Activated naive CD8-positive, alpha-beta T cell treated with anti-CD3 and anti-CD28 coated beads, Interleukin-2, amount 10 ng/mL, durations not matched to agents 7 days and 5 days (primary cell): ENCODE measurements around the gene PIK3AP1. TPM values are rescaled to one million over a fixed set of nuclear protein-coding genes. Genes with fewer than 3 reads are reported as not detected.

ENCODE experiments used
- ATAC-seq: fragments of 150-1000 bp; cut with Tn5 transposase; one replicate; pipeline ENCODE4 v1.10.0; 2021; ENCODE audit warnings: low read depth, moderate library complexity
- POLR2A ChIA-PET: fragments of 350-600 bp; sonication (Branson Sonifier 250); formaldehyde crosslinking; loops from one replicate; lab custom pipeline; 2021; ENCODE audit warnings: antibody characterized with exemption; lab: Charles Lee
- DNase-seq: peaks from one replicate; pipeline ENCODE4 v3.0.0; 2021
- H3K27ac Mint-ChIP-seq: one replicate; pipeline ENCODE4 v1.8.0; 2022; ENCODE audit warnings: mild to moderate bottlenecking, mixed read lengths
- H3K27me3 Mint-ChIP-seq: one replicate; pipeline ENCODE4 v1.8.0; 2022; ENCODE audit warnings: mild to moderate bottlenecking, moderate library complexity, mixed read lengths
- H3K36me3 Mint-ChIP-seq: one replicate; pipeline ENCODE4 v1.8.0; 2021; ENCODE audit warnings: mild to moderate bottlenecking, mixed read lengths
- H3K4me1 Mint-ChIP-seq: one replicate; pipeline ENCODE4 v1.8.0; 2021; ENCODE audit warnings: mixed read lengths
- H3K4me3 Mint-ChIP-seq: one replicate; pipeline ENCODE4 v1.8.0; 2022; ENCODE audit warnings: mild to moderate bottlenecking, moderate library complexity, mixed read lengths
- H3K9me3 Mint-ChIP-seq: one replicate; pipeline ENCODE4 v1.8.0; 2021; ENCODE audit warnings: mixed read lengths
- total RNA-seq, 2 experiments: library from RNA; stranded (reverse); gene quantifications; one replicate each; pipeline ENCODE4 v1.2.3, GENCODE V29; 2021

The PIK3AP1 gene
- total RNA-seq, 2 experiments from 2014 or later, result 5.3 to 7.4 TPM

DNA sequence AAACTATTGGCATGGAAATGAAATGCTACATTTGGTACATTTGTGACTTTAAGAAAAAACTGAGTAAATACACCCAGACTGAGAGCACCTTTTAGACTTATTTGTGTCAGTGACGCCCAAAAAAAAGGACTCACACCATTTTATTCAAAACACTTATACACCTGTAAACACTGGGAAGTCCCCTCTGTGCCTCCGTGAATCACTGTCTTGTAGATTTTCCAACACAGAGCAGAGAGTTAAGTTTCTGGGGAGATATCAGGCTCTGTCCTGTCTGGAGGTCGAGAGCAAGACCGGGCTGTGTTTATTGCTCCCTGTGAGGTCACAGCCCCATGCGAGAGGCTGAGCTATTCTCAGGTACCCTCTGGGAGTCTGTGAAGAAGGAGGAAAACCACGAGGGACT, 72.8 kb downstream of the PIK3AP1 start:
- DNase-seq, result no peak
- ATAC-seq, result no peak
- no peaks in the 10 kb centered on the region for H3K27me3 Mint-ChIP-seq
- peaks cover 41% of the 10 kb centered on the region for H3K4me1 Mint-ChIP-seq
- H3K36me3 Mint-ChIP-seq, result peaks cover 6% of the 10 kb centered on the region
- no peaks in the 10 kb centered on the region for H3K9me3 Mint-ChIP-seq
- no peak overlapping the region for H3K27ac Mint-ChIP-seq
- POLR2A ChIA-PET, result no interaction called here
- H3K4me3 Mint-ChIP-seq, result no peak overlapping the region

DNA sequence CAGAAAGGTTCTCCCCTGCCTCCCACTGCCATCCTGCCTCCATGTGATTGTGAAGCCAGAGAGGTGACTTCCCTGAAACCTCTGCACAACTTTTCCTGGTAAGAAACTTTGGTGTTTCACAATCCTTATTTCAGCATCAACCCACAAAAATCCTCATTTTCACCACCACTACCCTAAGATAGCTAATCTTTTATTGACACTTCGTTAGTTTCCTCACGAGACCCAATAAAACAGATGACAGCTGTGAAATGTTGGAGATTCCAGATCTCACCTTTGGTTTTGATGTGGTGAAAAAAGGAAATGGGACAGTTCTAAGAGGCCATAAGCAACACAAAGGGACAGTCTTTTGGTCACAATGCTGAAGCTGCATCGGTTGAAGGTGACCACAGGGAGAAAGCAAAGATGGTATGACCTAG, 73.6 kb downstream of the PIK3AP1 start:
- Mint-ChIP-seq H3K9me3 (no peaks in the 10 kb centered on the region), H3K4me1 (peaks cover 34% of the 10 kb centered on the region), H3K36me3 (peaks cover 6% of the 10 kb centered on the region), H3K4me3 (peak overlapping the region; percentile 9), H3K27me3 (no peaks in the 10 kb centered on the region), H3K27ac (no peak overlapping the region)
- ATAC-seq, result no peak
- DNase-seq, result no peak
- POLR2A ChIA-PET, result no interaction called here

DNA sequence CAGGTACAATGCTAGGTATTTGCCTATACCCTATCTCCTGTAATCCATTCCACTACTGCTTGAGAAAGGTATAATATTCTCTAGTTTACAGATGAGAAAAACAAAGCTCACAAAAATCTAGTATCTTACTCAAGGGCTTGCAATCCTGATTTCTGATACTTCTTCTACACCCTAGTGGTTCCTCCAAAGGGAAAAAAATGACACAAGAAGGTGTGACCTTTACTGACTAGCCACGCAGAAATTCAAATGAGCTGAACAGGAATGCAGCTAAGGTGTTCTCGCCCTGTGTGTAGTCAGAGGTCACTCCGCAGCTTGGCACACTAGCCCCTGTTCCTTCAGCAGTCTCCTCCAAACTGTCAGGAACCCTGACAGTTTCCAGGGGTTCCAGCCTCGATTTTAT, 74.0 kb downstream of the PIK3AP1 start:
- Mint-ChIP-seq H3K9me3 (no peaks in the 10 kb centered on the region), H3K4me3 (no peak overlapping the region), H3K36me3 (peaks cover 6% of the 10 kb centered on the region), H3K4me1 (peaks cover 29% of the 10 kb centered on the region), H3K27me3 (no peaks in the 10 kb centered on the region), H3K27ac (no peak overlapping the region)
- no peak for DNase-seq
- no peak for ATAC-seq
- POLR2A ChIA-PET, result no interaction called here

DNA sequence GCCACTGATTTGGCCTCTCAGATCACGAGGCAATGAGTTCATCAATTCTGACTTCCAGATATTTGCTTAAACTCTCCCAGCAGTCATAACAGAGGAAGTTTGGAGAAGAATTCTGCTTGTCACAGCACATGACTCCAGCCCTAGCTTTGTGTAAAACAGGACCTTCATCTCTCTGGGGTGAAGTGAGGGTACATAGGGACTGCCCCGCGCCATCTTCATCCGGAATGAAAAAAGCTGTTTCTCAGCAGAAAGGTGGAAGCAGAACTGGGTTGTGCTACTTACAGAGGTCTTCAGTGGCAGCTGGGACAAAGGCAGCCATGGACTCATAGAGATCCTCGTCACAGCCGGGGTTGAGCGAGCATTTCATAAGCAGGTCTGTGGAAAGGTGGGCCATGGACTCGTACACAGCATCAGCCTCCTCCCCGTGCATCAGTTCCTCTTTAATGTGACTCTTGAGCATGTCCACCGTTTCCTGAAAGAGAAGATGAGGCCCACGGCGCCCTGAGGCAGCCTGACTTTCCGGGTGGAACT, 75.1 kb downstream of the PIK3AP1 start:
- Mint-ChIP-seq H3K9me3 (no peaks in the 10 kb centered on the region), H3K36me3 (peaks cover 6% of the 10 kb centered on the region), H3K4me1 (peaks cover 22% of the 10 kb centered on the region), H3K27me3 (no peaks in the 10 kb centered on the region), H3K4me3 (no peak overlapping the region), H3K27ac (no peak overlapping the region)
- DNase-seq (no peak), ATAC-seq (no peak)
- POLR2A ChIA-PET, result no interaction called here

DNA sequence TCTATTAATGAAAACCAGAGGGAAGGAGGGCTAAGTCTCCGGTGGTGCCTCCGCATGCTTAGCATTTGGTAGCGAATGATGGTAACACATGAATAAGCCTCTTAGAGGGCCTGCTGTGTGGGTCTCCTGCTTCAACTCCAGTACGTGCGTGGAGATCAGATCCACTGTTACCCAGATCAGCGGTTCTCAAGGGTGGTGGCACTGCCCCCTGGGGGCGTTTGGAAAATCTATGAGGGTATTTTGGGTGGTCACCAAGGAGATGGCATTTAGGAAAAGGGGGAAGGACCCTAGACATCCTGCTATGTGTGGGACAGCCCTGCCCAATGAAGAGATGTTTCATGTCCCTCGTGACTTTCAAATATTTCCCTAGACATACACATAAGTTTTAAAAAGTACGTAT, 76.4 kb downstream of the PIK3AP1 start:
- ATAC-seq (no peak), DNase-seq (no peak)
- H3K36me3 Mint-ChIP-seq, result peaks cover 6% of the 10 kb centered on the region
- peaks cover 2% of the 10 kb centered on the region for H3K27me3 Mint-ChIP-seq
- peaks cover 21% of the 10 kb centered on the region for H3K4me1 Mint-ChIP-seq
- no peak overlapping the region for H3K27ac Mint-ChIP-seq
- no peak overlapping the region for H3K4me3 Mint-ChIP-seq
- POLR2A ChIA-PET, result no interaction called here
- no peaks in the 10 kb centered on the region for H3K9me3 Mint-ChIP-seq

DNA sequence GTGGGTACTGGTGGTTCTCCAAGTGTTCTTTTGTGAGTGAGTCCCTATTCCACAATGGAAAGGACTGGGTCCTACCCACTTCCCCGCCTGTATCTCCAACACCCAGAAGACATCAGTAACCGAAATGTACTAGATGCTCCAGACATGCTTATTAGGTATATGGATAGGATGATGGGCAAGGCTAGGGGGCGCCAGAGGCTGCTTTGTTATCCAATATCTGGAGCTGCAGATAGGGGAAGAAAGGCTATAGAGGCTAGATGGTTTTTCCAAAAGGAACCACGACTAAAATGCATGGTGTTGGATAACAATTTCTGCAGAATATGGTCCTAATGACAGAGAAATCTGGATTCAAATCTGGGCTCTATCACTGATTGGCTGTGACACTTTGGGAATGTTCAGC, 77.3 kb downstream of the PIK3AP1 start:
- H3K4me3 Mint-ChIP-seq, result no peak overlapping the region
- peaks cover 2% of the 10 kb centered on the region for H3K36me3 Mint-ChIP-seq
- DNase-seq, result peak; percentile 74
- H3K27ac Mint-ChIP-seq, result no peak overlapping the region
- no peaks in the 10 kb centered on the region for H3K9me3 Mint-ChIP-seq
- peak; percentile 84 for ATAC-seq
- POLR2A ChIA-PET, result interaction anchor here (1.0 kb wide), 1 partner anchor 74 kb away, joined by 4 read pairs; no protein-coding TSS in a partner anchor
- H3K27me3 Mint-ChIP-seq, result peaks cover 2% of the 10 kb centered on the region
- peaks cover 13% of the 10 kb centered on the region for H3K4me1 Mint-ChIP-seq

DNA sequence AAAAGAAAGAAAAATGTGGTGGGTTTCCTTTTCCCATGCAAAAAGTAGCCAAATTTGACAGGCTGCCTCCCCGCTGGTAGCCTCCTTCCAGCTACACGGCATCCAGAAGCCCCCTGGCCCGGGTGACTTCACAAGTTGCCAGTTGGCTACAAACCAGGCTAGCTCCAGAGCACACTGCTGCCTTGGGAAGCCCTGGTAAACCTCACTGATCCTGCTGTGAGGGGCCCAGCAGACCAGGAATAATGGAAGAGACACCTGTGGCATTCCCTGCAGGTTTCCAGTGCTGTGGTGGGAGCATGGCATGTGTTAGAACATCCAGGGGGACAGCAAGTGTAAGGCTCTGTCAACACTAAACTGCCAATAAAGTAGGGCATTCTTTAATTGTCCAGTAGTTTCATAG, 77.8 kb downstream of the PIK3AP1 start:
- Mint-ChIP-seq H3K27ac (no peak overlapping the region), H3K9me3 (no peaks in the 10 kb centered on the region), H3K27me3 (peaks cover 2% of the 10 kb centered on the region), H3K4me1 (peaks cover 12% of the 10 kb centered on the region), H3K36me3 (peaks cover under 1% of the 10 kb centered on the region), H3K4me3 (no peak overlapping the region)
- POLR2A ChIA-PET, result interaction anchor here (1.0 to 1.5 kb wide), 2 partner anchors 75 to 190 kb away, joined by 3 to 4 read pairs; no protein-coding TSS in a partner anchor
- DNase-seq (no peak), ATAC-seq (no peak)

DNA sequence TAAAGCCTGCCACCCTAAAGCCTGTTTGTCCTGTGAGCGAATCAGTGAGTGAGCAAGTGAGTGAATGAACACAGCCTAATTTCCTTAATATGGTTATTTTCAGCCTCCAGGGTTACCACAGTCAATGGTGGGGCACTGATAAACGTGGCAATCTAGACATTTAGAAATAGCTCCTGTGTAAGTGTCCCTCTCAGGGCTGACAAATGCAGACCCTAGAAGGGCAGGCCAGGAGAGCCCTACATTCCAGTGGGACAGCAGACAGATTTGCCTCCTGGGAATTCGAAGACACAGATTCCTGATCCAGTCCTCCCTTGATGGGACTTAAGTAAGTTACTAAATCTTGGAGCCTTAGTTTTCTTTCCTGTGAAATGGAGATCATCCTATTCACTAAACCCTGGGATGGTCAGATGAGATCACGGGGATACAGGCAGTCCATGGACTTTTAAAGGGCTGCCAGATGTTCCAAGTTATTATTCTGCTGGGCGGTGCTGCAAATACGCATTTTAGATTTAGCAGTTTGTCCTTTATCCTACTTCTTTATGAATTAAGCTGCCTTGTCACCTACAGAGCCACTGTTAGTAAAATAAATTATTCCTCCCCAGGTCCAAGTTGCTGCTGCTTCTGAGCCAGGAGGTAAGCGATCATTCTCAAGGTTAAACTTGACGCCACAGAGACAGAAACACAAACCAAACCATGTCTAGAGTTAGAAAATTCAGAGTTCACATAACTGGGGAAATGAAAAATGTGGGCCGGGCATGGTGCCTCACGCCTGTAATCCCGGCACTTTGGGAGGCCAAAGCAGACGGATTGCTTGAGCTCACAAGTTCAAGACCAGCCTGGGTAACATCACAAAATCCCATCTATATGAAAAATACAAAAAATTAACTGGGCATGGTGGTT, 78.7 kb downstream of the PIK3AP1 start:
- H3K36me3 Mint-ChIP-seq, result no peaks in the 10 kb centered on the region
- POLR2A ChIA-PET, result interaction anchor here (1.5 kb wide), 1 partner anchor 191 kb away, joined by 3 read pairs; no protein-coding TSS in a partner anchor
- peaks cover 7% of the 10 kb centered on the region for H3K4me1 Mint-ChIP-seq
- H3K9me3 Mint-ChIP-seq, result no peaks in the 10 kb centered on the region
- no peak overlapping the region for H3K4me3 Mint-ChIP-seq
- no peak overlapping the region for H3K27ac Mint-ChIP-seq
- DNase-seq (no peak), ATAC-seq (no peak)
- H3K27me3 Mint-ChIP-seq, result peaks cover 2% of the 10 kb centered on the region

DNA sequence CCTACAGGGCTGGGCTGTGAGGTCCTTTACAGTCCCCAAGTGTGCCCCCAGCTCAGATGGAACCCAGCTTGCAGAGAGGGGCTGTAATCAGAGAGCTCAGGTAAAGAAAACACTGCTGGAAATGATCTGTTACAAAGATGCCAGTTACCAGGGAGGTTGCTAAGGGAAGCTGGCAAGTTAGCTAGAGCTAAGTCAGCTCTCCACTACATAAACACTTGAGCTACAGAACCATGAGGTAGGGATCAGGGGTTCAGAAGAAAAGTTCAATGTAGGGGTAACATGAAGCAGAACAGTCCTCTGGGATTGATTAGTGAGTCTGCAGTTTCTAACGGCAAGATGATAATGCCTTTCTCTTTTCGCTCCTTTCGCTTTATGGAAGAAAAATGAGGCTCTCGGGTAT, 80.4 kb downstream of the PIK3AP1 start:
- Mint-ChIP-seq H3K4me1 (peaks cover 3% of the 10 kb centered on the region), H3K27ac (no peak overlapping the region), H3K27me3 (peaks cover 2% of the 10 kb centered on the region), H3K36me3 (no peaks in the 10 kb centered on the region), H3K4me3 (no peak overlapping the region), H3K9me3 (no peaks in the 10 kb centered on the region)
- POLR2A ChIA-PET, result no interaction called here
- ATAC-seq (no peak), DNase-seq (no peak)

DNA sequence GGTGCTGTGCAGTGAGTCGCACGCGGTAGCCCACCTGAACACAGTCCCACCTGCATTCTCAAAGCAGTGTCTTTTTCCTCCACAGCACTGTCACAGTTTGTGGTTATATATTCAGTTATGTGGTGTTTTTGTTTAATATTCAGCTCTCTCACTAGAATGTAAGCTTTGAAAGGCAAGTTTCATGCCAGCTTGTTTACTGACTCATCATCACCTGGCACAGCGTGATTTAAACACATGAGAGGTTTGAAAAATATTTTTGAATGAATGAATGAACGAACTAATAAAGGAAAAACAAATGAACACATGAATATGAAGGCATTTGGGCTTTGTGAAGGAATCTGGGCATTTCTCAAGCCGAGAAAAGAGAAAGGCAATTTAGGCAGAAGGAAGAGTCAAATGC, 81.6 kb downstream of the PIK3AP1 start:
- peaks cover 2% of the 10 kb centered on the region for H3K27me3 Mint-ChIP-seq
- no peak for ATAC-seq
- no peak overlapping the region for H3K27ac Mint-ChIP-seq
- peaks cover 3% of the 10 kb centered on the region for H3K4me1 Mint-ChIP-seq
- POLR2A ChIA-PET, result interaction anchor here (1.0 kb wide), 1 partner anchor 194 kb away, joined by 3 read pairs; the partner anchor contains the start of gene LCOR
- DNase-seq, result no peak
- H3K9me3 Mint-ChIP-seq, result no peaks in the 10 kb centered on the region
- no peaks in the 10 kb centered on the region for H3K36me3 Mint-ChIP-seq
- no peak overlapping the region for H3K4me3 Mint-ChIP-seq

DNA sequence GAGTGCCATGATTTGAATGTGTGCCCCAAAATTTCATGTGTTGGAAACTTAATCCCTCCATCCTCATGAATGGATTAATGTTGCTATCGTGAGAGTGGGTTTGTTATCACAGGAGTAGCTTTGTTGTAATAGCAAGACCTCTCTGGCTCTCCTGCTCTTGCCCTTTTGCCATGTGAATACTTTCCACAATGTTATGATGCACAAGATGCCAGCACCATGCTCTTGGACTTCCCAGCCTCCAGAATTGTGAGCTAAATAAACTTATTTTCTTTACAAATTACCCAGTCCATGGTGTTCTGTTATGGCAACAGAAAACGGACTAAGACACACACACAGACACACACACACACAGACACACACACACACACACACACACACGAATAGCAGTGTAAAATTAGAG, 82.2 kb downstream of the PIK3AP1 start:
- Mint-ChIP-seq H3K36me3 (no peaks in the 10 kb centered on the region), H3K4me1 (peaks cover 3% of the 10 kb centered on the region), H3K4me3 (no peak overlapping the region), H3K9me3 (no peaks in the 10 kb centered on the region), H3K27ac (no peak overlapping the region), H3K27me3 (peaks cover 2% of the 10 kb centered on the region)
- POLR2A ChIA-PET, result no interaction called here
- no peak for DNase-seq
- ATAC-seq, result no peak

DNA sequence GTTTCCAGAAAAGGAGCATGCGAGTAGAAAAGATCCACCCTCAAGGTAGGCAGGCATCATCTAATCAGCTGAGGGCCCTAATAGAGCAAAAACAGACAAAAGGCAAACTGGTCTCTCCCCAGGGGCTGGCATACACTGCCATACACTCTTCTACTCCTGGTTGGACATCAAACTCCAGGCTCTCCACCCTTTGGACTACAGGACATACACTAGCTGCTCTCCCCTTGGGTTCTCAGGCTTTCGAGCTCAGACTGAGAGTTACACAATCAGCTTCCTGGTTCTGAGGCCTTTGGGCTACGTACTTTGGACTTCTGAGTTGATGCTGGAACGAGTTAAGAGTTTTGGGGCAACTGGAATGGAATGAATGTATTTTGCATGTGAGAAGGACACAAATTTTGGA, 82.6 kb downstream of the PIK3AP1 start:
- no peak overlapping the region for H3K4me3 Mint-ChIP-seq
- peaks cover 3% of the 10 kb centered on the region for H3K4me1 Mint-ChIP-seq
- H3K36me3 Mint-ChIP-seq, result no peaks in the 10 kb centered on the region
- H3K9me3 Mint-ChIP-seq, result no peaks in the 10 kb centered on the region
- no peak for DNase-seq
- no peak overlapping the region for H3K27ac Mint-ChIP-seq
- no peak for ATAC-seq
- H3K27me3 Mint-ChIP-seq, result peaks cover 2% of the 10 kb centered on the region
- POLR2A ChIA-PET, result no interaction called here

DNA sequence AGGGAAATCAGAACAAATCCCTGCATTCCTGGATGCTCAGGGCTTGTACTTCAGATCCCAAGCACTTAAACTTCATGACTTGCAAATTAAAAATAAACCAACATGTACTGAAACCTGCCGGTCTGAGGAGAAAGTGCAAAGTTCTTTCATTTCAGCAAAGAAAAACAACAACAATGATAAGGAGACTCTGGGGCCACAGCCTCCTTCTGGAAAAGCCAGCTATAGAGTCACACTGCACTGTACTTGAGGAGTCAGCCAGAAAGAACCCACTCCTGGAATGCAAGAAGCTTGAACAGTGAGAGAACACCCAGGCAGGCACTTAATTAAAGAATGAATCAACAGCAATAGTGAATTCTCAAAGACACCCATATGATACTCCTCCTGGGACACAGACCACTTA, 83.8 kb downstream of the PIK3AP1 start:
- POLR2A ChIA-PET, result no interaction called here
- H3K4me3 Mint-ChIP-seq, result no peak overlapping the region
- H3K9me3 Mint-ChIP-seq, result no peaks in the 10 kb centered on the region
- H3K27ac Mint-ChIP-seq, result no peak overlapping the region
- DNase-seq (no peak), ATAC-seq (no peak)
- H3K36me3 Mint-ChIP-seq, result no peaks in the 10 kb centered on the region
- peaks cover 3% of the 10 kb centered on the region for H3K4me1 Mint-ChIP-seq
- H3K27me3 Mint-ChIP-seq, result peaks cover 2% of the 10 kb centered on the region
